HG03159 (cell line): ENCODE measurements around the gene ILF3.
A peak's percentile ranks its signal among the peaks of the same experiment; 100 is the strongest.

Experiments
- ATAC-seq: cut with Tn5 transposase; IDR thresholded peaks from one replicate; pipeline ENCODE4 v1.9.1; 2021; ENCODE audit warnings: mild to moderate bottlenecking, moderate library complexity; ENCODE audit not compliant: unreplicated experiment

Gene ILF3

DNA sequence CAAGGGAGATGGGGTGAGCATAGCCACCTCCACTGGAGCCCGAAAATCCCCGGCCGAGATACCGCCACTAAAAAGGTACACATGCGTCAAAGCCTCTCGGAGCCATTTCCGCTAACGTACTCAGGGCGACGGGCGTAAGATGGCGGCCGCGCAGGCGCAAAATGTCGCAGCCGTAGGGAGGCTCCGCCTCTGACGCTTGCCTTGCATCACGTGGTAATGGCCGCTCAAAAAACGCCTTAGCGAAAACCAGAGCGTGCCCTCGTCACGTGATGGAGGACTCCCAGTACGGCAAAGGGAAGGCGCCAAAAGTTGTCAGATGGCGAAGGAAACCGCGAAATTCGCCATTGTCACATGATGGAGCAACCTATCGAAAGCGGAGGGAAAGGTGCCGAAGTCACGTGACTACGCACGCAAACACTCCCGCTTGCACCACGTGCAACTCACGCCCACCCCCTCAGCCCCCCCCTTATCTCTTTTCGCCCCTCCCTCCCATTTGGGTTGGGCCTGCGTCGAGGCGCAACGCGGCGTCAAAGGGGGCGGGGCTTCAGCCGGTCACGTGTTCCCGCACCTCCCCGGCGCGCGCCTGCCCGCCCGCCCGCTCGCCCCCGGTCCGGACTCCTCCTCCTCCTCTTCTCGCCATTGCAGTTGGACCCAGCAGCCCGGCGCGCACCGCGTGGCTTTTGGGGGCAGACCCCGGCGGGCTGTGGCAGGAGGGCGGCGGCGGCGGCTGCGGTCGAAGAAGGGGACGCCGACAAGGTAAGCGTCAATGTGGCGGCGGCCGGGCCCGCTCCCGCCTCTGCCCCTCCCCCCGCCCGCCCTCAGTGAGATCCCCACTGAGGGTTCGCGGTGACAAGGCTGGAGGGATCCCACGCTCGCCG lies at the start of gene ILF3:
Gene ILF3 (plus strand): TSS at position 615 of the 878 bp plus-strand sequence. CDS start 16,260 bp downstream, outside the sequence.
- peak; percentile 71 for ATAC-seq

GRCh38 chr19:10604460-10604980 lies 49.6 kb upstream of the ILF3 start:
- peak; percentile 11 for ATAC-seq

DNA sequence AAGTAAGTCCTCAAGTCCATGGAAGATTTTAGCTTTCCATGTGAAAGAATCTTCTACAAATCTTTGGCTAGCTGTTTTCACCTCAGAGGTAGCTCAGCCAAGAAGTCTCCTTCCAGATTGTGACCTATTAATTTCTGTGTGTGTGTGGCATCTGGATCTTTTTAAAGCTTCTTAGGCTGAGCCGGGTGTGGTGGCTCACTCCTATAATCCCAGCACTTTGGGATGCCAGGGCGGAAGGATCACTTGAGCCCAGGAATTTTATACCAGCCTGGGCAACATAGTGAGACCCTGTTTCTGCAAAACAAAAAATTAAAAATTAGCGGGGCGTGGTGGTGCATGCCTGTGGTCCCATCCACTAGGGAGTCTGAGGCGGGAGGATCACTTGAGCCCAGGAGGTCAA lies 42.2 kb upstream of the ILF3 start:
- no peak for ATAC-seq

DNA sequence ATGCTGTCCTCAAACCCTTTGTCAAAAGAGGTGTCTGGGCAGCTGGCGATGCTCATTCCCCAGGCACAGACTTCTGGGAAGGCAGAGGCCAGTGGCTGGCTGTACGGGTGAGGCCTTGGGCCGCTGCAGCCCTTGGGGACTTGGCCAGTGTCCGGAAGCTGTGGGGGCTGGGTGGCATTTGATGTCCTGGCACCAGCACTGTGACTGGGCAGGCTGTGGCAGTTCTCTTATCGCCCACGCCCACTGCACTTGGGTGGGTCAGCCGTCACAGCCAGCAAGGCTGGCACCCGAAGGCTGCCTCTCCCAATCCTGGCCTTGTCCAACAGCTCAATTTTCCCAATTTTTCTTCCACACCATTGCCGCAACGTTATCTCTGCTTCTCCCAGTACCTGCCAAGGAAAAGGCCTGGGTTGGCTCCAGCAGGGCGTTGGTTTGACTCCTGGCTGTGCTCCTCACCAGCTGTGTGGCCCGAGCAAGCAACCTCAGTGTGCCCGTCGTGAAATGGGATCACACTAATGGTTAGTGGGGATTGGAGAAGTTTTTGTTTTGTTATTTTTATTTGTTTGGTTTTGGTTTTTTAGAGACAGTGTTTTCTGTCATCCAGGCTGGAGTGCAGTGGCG lies 41.5 kb upstream of the ILF3 start:
- no peak for ATAC-seq

DNA sequence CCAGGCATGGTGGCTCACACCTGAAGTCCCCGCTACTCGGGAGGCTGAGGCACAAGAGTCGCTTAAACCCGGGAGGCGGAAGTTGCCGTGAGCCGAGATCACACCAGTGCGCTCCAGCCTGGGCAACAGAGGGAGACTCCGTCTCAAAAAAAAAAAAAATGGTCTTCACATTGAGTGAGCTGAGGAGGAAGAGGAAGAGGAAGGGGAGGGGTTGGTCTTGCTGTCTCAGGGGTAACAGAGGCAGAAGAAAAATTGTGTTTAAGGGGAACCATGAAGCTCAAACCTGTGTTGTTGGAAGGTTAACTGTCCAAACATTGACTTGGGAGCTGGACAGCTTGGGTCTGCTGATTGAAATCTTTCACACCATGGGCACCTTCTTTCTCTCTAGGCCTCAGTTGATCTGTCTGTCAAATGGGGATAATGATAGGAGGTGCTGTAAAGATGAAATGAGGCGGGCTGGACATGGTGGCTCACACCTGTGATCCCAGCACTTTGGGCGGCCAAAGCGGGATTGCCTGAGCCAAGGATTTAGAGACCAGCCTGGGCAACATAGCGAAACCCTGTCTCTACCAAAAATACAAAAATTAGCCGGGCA lies 38.6 kb upstream of the ILF3 start:
- no peak for ATAC-seq

GRCh38 chr19:10617409-10618121 lies 36.6 kb upstream of the ILF3 start:
- no peak for ATAC-seq

DNA sequence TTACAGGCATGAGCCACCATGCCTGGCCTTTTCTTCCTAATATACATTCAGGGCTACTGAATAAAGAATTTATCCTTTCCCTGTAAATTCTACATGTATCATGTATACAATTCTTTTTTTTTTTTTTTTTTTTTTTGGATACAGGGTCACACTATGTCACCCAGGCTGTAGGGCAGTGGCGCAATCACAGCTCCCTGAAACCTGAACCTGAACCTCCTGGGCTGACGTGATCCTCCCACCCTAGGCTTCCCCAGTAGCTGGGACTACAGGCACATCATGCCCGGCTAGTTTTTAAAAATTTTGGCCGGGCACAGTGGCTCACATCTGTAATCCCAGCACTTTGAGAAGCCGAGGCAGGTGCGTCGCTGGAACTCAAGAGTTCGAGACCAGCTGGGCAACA lies 35.3 kb upstream of the ILF3 start:
- no peak for ATAC-seq

- ATAC-seq: no peak
Measured at GRCh38 chr19:10620786-10621185, 33.4 kb upstream of the ILF3 start.

GRCh38 chr19:10621966-10622365 lies 32.2 kb upstream of the ILF3 start:
- no peak for ATAC-seq

DNA sequence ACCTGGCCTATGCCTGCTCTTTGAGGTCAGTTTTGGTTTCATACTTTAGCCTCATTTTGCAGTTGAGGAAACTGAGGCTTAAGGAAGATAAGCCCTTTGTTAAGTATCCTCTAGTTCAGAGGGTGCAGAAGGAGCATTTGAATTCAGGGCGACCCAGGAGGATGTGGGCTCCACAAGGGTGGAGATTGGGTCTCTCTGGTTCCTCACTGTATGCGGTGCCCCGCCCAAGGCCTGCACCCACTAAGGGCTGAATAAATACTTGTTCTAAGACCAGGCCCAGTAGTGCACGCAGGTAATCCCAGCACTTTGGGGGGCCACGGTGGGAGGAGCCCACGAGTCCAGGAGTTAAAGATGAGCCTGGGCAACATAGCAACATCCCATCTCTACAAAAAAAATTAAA lies 29.6 kb upstream of the ILF3 start:
- no peak for ATAC-seq

DNA sequence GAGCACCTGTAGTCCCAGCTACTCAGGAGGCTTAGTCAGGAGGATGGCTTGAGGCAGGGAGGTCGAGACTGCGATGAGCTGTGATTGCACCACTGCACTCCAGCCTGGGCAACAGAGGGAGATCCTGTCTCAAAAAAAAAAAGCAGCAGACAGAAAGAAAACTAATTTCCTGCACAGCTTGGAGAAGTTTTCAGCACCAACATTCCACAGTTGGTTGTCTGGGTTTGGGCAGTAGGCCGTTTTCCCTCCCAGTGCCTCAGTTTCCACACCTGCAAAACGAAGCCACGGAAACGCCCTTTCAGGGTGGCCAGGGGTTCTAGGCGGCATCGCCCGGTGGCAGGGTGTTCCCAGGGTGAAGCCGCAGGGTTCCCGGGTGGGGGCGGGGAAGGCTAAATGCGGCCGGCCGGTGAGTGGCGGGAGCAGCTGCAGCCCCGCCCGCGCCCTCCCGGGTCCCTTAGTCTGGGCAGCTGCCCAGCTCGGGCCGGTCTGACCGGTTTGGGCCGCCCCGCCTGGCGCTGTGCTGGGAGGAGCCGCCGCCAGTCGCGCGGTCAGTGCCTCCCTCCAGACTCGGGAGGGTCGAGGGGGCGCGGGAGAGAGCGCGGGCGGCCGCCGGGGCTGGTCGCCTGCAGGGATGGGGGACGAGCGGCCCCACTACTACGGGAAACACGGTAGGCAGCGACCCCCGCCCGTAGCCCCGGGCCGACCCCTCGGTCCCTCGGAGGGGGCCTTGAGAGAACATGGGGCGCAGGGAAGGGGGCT lies 29.0 kb upstream of the ILF3 start, which contains the start of gene SLC44A2:
Gene SLC44A2 (plus strand): TSS at position 551 of the 759 bp plus-strand sequence. CDS start 81 bp downstream, at position 632.
- no peak for ATAC-seq

DNA sequence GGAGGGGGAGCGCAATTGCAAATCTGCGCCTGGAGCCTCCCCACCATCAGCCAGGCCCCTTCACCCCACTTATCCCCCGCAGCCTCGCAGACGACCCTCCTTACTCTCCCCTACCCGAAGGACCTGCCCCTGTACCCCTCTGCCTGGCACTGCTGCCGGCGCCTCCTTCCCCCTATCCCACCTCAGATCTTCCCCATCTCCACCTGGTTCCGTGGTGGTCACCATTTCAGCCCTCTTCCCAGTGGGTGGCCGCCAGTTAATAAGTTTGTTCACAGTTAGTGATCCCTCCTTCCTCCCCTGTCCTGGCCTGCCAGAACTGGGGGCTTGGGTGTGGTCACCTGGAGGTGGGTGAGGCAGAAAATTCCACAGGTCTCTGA lies 28.4 kb upstream of the ILF3 start:
- ATAC-seq: no peak

- no peak for ATAC-seq
Measured at GRCh38 chr19:10631874-10632273, 22.3 kb upstream of the ILF3 start.

DNA sequence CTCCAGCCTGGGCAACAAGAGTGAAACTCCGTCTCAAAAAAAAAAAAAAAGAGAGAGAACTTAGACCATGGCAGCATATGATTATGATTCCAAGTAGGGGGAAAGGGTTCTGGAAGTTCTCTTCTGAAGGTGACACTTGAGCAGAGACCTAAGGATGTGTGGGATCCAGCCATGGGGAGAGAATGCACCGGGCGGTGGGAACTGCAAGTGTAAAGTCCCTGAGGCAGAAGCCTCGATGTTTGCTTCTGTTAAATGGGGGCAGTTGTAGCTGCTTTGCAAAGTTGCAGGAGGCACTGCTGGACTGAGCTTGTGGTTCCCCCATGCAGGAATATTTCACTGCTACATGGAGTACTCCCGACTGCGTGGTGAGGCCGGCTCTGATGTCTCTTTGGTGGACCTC lies 19.7 kb upstream of the ILF3 start:
- ATAC-seq: no peak

DNA sequence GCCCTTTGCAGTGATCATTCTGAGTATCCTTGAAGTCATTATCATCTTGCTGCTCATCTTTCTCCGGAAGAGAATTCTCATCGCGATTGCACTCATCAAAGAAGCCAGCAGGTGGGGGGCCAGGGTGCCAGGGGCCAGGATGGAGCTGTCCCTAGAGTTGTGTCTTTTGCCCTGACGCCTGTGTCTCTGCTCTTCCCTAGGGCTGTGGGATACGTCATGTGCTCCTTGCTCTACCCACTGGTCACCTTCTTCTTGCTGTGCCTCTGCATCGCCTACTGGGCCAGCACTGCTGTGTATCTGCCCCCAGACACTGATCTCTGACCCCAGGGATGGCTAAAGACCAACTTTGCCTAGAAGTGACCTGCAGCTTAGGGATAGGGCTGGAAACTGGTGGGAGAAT lies 19.2 kb upstream of the ILF3 start:
- ATAC-seq: no peak

GRCh38 chr19:10636304-10636972 lies 17.7 kb upstream of the ILF3 start:
- ATAC-seq: no peak

GRCh38 chr19:10637894-10638293 lies 16.3 kb upstream of the ILF3 start:
- no peak for ATAC-seq

- ATAC-seq: no peak
Measured at GRCh38 chr19:10639836-10640235, 14.3 kb upstream of the ILF3 start.

DNA sequence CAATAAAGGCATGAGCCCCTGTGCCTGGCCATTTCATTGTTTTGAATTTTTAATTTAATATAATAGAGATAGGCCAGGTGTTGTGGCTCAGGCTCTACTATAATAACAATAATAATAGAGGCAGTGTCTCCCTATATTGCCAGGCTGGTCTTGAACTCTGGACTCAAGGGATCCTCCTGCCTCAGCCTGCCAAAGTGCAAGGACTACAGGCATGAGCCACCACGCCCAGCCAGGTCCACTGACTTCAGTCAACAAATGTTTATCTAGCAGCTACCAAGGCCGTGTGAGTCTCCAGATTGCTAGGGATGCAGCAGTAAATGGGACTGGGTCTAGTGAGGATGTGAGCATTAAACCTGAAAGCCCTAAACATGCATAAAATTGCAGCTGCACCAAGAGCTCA lies 13.8 kb upstream of the ILF3 start:
- no peak for ATAC-seq

- no peak for ATAC-seq
Measured at GRCh38 chr19:10641248-10641647, 12.9 kb upstream of the ILF3 start.
